Skeletal muscle satellite cell (primary cell): ENCODE measurements around the gene IMPDH2.

Source experiments
- H3K27me3 ChIP-seq: 2 replicates; pipeline ENCODE4 v1.7.0; 2013; ENCODE audit warnings: low read length; ENCODE audit not compliant: control insufficient read depth, insufficient read depth
- H3K36me3 ChIP-seq: 2 replicates; pipeline ENCODE4 v1.7.0; 2013; ENCODE audit warnings: mild to moderate bottlenecking, control low read depth, low read length; ENCODE audit not compliant: insufficient read depth
- H3K4me1 ChIP-seq: 2 replicates; pipeline ENCODE4 v1.7.0; 2013; ENCODE audit warnings: low read length; ENCODE audit not compliant: control insufficient read depth, insufficient read depth
- H3K4me2 ChIP-seq: 2 replicates; pipeline ENCODE4 v1.7.0; 2013; ENCODE audit warnings: mild to moderate bottlenecking, low read length
- H3K4me3 ChIP-seq: 2 replicates; pipeline ENCODE4 v1.7.0; 2013; ENCODE audit warnings: low read length
- H3K9ac ChIP-seq: 2 replicates; pipeline ENCODE4 v1.7.0; 2013; ENCODE audit warnings: mild to moderate bottlenecking, low read depth, low read length, moderate library complexity
- H3K9me3 ChIP-seq: replicated peaks from 2 replicates; pipeline ENCODE4 v1.7.0; 2013; ENCODE audit warnings: mild to moderate bottlenecking, control low read depth, low read length

The IMPDH2 gene

GRCh38 chr3:49001155-49001554 is 28.0 kb downstream of the IMPDH2 start:
- no peak overlapping the region for H3K4me2 ChIP-seq
- H3K4me3 ChIP-seq, result no peak overlapping the region
- no peak overlapping the region for H3K9ac ChIP-seq
- peaks cover 5% of the 10 kb centered on the region for H3K36me3 ChIP-seq
- H3K4me1 ChIP-seq, result peaks cover 4% of the 10 kb centered on the region
- no peaks in the 10 kb centered on the region for H3K9me3 ChIP-seq
- H3K27me3 ChIP-seq, result no peaks in the 10 kb centered on the region

GRCh38 chr3:48999085-48999858 is 29.9 kb downstream of the IMPDH2 start:
- H3K36me3 ChIP-seq, result peaks cover 5% of the 10 kb centered on the region
- no peaks in the 10 kb centered on the region for H3K27me3 ChIP-seq
- no peak overlapping the region for H3K4me2 ChIP-seq
- H3K4me3 ChIP-seq, result no peak overlapping the region
- no peaks in the 10 kb centered on the region for H3K9me3 ChIP-seq
- H3K9ac ChIP-seq, result no peak overlapping the region
- no peaks in the 10 kb centered on the region for H3K4me1 ChIP-seq

GRCh38 chr3:48997714-48998637 is 31.2 kb downstream of the IMPDH2 start:
- no peaks in the 10 kb centered on the region for H3K4me1 ChIP-seq
- no peak overlapping the region for H3K4me2 ChIP-seq
- H3K4me3 ChIP-seq, result no peak overlapping the region
- H3K36me3 ChIP-seq, result peaks cover 5% of the 10 kb centered on the region
- no peaks in the 10 kb centered on the region for H3K27me3 ChIP-seq
- no peak overlapping the region for H3K9ac ChIP-seq
- no peaks in the 10 kb centered on the region for H3K9me3 ChIP-seq

GRCh38 chr3:48997102-48997635 is 32.0 kb downstream of the IMPDH2 start:
- Histone ChIP-seq H3K36me3 (peaks cover 5% of the 10 kb centered on the region), H3K9me3 (no peaks in the 10 kb centered on the region), H3K4me3 (no peak overlapping the region), H3K9ac (no peak overlapping the region), H3K27me3 (no peaks in the 10 kb centered on the region), H3K4me1 (no peaks in the 10 kb centered on the region), H3K4me2 (no peak overlapping the region)

GRCh38 chr3:48996640-48997039 is 32.6 kb downstream of the IMPDH2 start:
- no peaks in the 10 kb centered on the region for H3K27me3 ChIP-seq

GRCh38 chr3:48993834-48994233 is 35.4 kb downstream of the IMPDH2 start:
- no peak overlapping the region for H3K4me2 ChIP-seq
- peaks cover 22% of the 10 kb centered on the region for H3K4me1 ChIP-seq
- H3K9me3 ChIP-seq, result no peaks in the 10 kb centered on the region
- H3K9ac ChIP-seq, result no peak overlapping the region
- H3K4me3 ChIP-seq, result no peak overlapping the region
- H3K27me3 ChIP-seq, result no peaks in the 10 kb centered on the region
- H3K36me3 ChIP-seq, result peaks cover 5% of the 10 kb centered on the region

More at GRCh38 chr3:48996640-48997039, 32.6 kb downstream of the IMPDH2 start:
- no peaks in the 10 kb centered on the region for H3K9me3 ChIP-seq
- H3K4me3 ChIP-seq, result no peak overlapping the region
- peaks cover 3% of the 10 kb centered on the region for H3K4me1 ChIP-seq
- no peak overlapping the region for H3K9ac ChIP-seq
- H3K36me3 ChIP-seq, result peaks cover 5% of the 10 kb centered on the region
- no peak overlapping the region for H3K4me2 ChIP-seq

GRCh38 chr3:48991851-48992545 is 37.2 kb downstream of the IMPDH2 start:
- Histone ChIP-seq H3K9ac (no peak overlapping the region), H3K4me3 (peak overlapping the region; percentile 75), H3K36me3 (peaks cover 5% of the 10 kb centered on the region), H3K27me3 (no peaks in the 10 kb centered on the region), H3K4me2 (peak overlapping the region; percentile 87), H3K9me3 (no peaks in the 10 kb centered on the region), H3K4me1 (peaks cover 22% of the 10 kb centered on the region)

- H3K9ac ChIP-seq, result peak overlapping the region; percentile 82
Observed at GRCh38 chr3:48990636-48991469, 38.3 kb downstream of the IMPDH2 start.

GRCh38 chr3:48989796-48990635 is 39.2 kb downstream of the IMPDH2 start, which contains the start of gene P4HTM:
TSS of gene P4HTM (plus strand) at chr3:48990241. CDS start at chr3:48990257, 16 bp downstream.
- peak within 1 kb of the TSS; percentile 87 for H3K4me2 ChIP-seq
- no peaks in the 10 kb centered on the region for H3K9me3 ChIP-seq
- H3K4me3 ChIP-seq, result peak within 1 kb of the TSS; percentile 75
- H3K36me3 ChIP-seq, result peaks cover 3% of the 10 kb centered on the region
- peak within 1 kb of the TSS; percentile 82 for H3K9ac ChIP-seq
- no peaks in the 10 kb centered on the region for H3K27me3 ChIP-seq
- H3K4me1 ChIP-seq, result peaks cover 22% of the 10 kb centered on the region

More at GRCh38 chr3:48990636-48991469, 38.3 kb downstream of the IMPDH2 start:
- Histone ChIP-seq H3K9me3 (no peaks in the 10 kb centered on the region), H3K4me2 (peak overlapping the region; percentile 87), H3K4me1 (peaks cover 22% of the 10 kb centered on the region), H3K27me3 (no peaks in the 10 kb centered on the region), H3K36me3 (no peaks in the 10 kb centered on the region), H3K4me3 (peak overlapping the region; percentile 75)
